Neural cell (in vitro differentiated cells): ENCODE measurements around the gene OBSCN.

Experiments used
- CTCF ChIP-seq: fragments of 450-650 bp; IDR thresholded peaks from 2 replicates; pipeline ENCODE4 v1.5.1; 2014; ENCODE audit warnings: antibody characterized with exemption, mild to moderate bottlenecking, moderate library complexity; ENCODE audit not compliant: poor library complexity, severe bottlenecking
- EP300 ChIP-seq: fragments of 450-650 bp; conservative IDR thresholded peaks from 2 replicates; pipeline ENCODE4 v1.6.1; 2014; ENCODE audit warnings: antibody characterized with exemption, mild to moderate bottlenecking, moderate library complexity; ENCODE audit not compliant: poor library complexity, severe bottlenecking
- EZH2 ChIP-seq: fragments of 200-600, 300-800 bp; shearing (Covaris generic), sonication (generic); IDR thresholded peaks from 2 replicates; pipeline ENCODE4 v1.6.1; 2014; ENCODE audit warnings: antibody characterized with exemption, low read length, borderline replicate concordance, mild to moderate bottlenecking; ENCODE audit not compliant: insufficient read depth, poor library complexity, severe bottlenecking
- POLR2AphosphoS5 ChIP-seq: IDR thresholded peaks from 2 replicates; pipeline ENCODE4 v1.6.1; 2012
- RAD21 ChIP-seq: fragments of 450-650 bp; conservative IDR thresholded peaks from 2 replicates; pipeline ENCODE4 v1.6.1; 2014; ENCODE audit warnings: antibody characterized with exemption, mild to moderate bottlenecking, moderate library complexity
- SMC3 ChIP-seq: fragments of 450-650 bp; conservative IDR thresholded peaks from 2 replicates; pipeline ENCODE4 v1.6.1; 2014; ENCODE audit warnings: antibody characterized with exemption, mild to moderate bottlenecking, moderate library complexity; ENCODE audit not compliant: poor library complexity
- TAF1 ChIP-seq: IDR thresholded peaks from 2 replicates; pipeline ENCODE4 v1.6.1; 2012; ENCODE audit warnings: low read depth

- TF ChIP-seq CTCF (no peak), EZH2 (no peak), POLR2AphosphoS5 (no peak), RAD21 (no peak), EP300 (no peak), TAF1 (no peak), SMC3 (no peak)
Measured at GRCh38 chr1:228194436-228194835, 13.4 kb upstream of the OBSCN start.
